HCT116 (cell line): ENCODE measurements around the gene TRPM1.

Source experiments
- ELF1 ChIP-seq: IDR thresholded peaks from 2 replicates; pipeline ENCODE4 v1.6.1; 2012; ENCODE audit warnings: low read depth, borderline replicate concordance
- EZH2 ChIP-seq: fragments of 200-600 bp; sonication (generic); IDR thresholded peaks from 2 replicates; pipeline ENCODE4 v1.6.1; 2017; ENCODE audit warnings: antibody characterized with exemption, mixed run types
- JUND ChIP-seq: IDR thresholded peaks from 2 replicates; pipeline ENCODE4 v1.6.1; 2012
- POLR2A ChIP-seq: IDR thresholded peaks from 2 replicates; pipeline ENCODE4 v1.7.0; 2011; ENCODE audit warnings: borderline replicate concordance; ENCODE audit not compliant: insufficient read depth, insufficient read length; ENCODE audit errors: extremely low read depth
- POLR2AphosphoS5 ChIP-seq: IDR thresholded peaks from 2 replicates; pipeline ENCODE4 v1.6.1; 2011; ENCODE audit warnings: mild to moderate bottlenecking, low read depth, low read length, moderate library complexity
- RAD21 ChIP-seq: IDR thresholded peaks from 2 replicates; pipeline ENCODE4 v1.6.1; 2012; ENCODE audit warnings: low read depth, mild to moderate bottlenecking
- SP1 ChIP-seq: IDR thresholded peaks from 2 replicates; pipeline ENCODE4 v1.6.1; 2012; ENCODE audit warnings: low read depth
- TF ChIP-seq, protein P1 (sequence below), 3 experiments: fragments of 200-600 bp in 1 of 3; sonication (generic) in 1 of 3; IDR thresholded peaks in 2 of 3; conservative IDR thresholded peaks in 1 of 3; 2 replicates each; pipeline ENCODE4 v1.5.1; 2012 to 2017; ENCODE audit warnings: low read depth in 2 of 3, low read length in 2 of 3, antibody characterized with exemption in 1 of 3, borderline replicate concordance in 1 of 3, control low read depth in 1 of 3, mild to moderate bottlenecking in 1 of 3, mixed read lengths in 1 of 3, mixed run types in 1 of 3, moderate library complexity in 1 of 3; ENCODE audit not compliant: insufficient read depth in 1 of 3
- TF ChIP-seq, protein P2 (sequence below): IDR thresholded peaks from 2 replicates; pipeline ENCODE4 v1.6.1; 2012
- TF ChIP-seq, protein P3 (sequence below): IDR thresholded peaks from 2 replicates; pipeline ENCODE4 v1.6.1; 2012; ENCODE audit warnings: low read depth

DNA sequence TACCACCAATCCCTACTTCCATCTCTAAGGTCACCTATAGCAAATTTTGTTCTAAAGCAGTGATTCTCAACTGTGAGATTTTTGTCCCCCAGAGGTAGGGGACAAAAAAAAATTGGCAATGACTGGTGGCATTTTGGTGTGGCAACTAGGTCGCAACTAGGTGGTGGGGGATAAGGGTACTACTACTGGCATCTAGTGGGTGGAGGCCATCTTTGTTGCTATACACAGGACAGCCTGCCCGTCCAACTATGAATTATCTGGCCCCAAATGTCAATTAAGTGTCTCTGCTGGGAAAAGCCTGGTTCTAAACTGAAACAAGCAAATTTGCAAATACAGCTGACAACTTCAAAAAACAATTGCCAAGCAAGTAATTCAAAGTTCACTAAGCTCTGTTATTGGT lies 111.5 kb downstream of the TRPM1 start:
- no peak for TF ChIP-seq SP1
- TF ChIP-seq, protein P1, sequence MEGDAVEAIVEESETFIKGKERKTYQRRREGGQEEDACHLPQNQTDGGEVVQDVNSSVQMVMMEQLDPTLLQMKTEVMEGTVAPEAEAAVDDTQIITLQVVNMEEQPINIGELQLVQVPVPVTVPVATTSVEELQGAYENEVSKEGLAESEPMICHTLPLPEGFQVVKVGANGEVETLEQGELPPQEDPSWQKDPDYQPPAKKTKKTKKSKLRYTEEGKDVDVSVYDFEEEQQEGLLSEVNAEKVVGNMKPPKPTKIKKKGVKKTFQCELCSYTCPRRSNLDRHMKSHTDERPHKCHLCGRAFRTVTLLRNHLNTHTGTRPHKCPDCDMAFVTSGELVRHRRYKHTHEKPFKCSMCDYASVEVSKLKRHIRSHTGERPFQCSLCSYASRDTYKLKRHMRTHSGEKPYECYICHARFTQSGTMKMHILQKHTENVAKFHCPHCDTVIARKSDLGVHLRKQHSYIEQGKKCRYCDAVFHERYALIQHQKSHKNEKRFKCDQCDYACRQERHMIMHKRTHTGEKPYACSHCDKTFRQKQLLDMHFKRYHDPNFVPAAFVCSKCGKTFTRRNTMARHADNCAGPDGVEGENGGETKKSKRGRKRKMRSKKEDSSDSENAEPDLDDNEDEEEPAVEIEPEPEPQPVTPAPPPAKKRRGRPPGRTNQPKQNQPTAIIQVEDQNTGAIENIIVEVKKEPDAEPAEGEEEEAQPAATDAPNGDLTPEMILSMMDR (IDR thresholded peaks at IDR 0.05 in 2 of 3, conservative IDR thresholded peaks at IDR 0.05 in 1 of 3; ENCODE audit: borderline replicate concordance in 1 of 3, insufficient read depth in 1 of 3, low read depth in 2 of 3, low read length in 2 of 3) = peak in 1 of 3 experiments; percentile 24; a peak in 2 of 6 replicates
- no peak for TF ChIP-seq POLR2A
- TF ChIP-seq ELF1 = no peak
- no peak for TF ChIP-seq POLR2AphosphoS5
- no peak for TF ChIP-seq RAD21
- no peak for TF ChIP-seq JUND
- TF ChIP-seq, protein P2, sequence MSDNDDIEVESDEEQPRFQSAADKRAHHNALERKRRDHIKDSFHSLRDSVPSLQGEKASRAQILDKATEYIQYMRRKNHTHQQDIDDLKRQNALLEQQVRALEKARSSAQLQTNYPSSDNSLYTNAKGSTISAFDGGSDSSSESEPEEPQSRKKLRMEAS = no peak
- TF ChIP-seq, protein P3, sequence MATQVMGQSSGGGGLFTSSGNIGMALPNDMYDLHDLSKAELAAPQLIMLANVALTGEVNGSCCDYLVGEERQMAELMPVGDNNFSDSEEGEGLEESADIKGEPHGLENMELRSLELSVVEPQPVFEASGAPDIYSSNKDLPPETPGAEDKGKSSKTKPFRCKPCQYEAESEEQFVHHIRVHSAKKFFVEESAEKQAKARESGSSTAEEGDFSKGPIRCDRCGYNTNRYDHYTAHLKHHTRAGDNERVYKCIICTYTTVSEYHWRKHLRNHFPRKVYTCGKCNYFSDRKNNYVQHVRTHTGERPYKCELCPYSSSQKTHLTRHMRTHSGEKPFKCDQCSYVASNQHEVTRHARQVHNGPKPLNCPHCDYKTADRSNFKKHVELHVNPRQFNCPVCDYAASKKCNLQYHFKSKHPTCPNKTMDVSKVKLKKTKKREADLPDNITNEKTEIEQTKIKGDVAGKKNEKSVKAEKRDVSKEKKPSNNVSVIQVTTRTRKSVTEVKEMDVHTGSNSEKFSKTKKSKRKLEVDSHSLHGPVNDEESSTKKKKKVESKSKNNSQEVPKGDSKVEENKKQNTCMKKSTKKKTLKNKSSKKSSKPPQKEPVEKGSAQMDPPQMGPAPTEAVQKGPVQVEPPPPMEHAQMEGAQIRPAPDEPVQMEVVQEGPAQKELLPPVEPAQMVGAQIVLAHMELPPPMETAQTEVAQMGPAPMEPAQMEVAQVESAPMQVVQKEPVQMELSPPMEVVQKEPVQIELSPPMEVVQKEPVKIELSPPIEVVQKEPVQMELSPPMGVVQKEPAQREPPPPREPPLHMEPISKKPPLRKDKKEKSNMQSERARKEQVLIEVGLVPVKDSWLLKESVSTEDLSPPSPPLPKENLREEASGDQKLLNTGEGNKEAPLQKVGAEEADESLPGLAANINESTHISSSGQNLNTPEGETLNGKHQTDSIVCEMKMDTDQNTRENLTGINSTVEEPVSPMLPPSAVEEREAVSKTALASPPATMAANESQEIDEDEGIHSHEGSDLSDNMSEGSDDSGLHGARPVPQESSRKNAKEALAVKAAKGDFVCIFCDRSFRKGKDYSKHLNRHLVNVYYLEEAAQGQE = no peak
- no peak for TF ChIP-seq EZH2
